GM19023 (cell line): Measurements from ENCODE around the gene SENP3.

Source experiments
- ATAC-seq: cut with Tn5 transposase; IDR thresholded peaks from one replicate; pipeline ENCODE4 v1.9.1; 2021; ENCODE audit warnings: mild to moderate bottlenecking, moderate library complexity; ENCODE audit not compliant: unreplicated experiment

The SENP3 gene

DNA sequence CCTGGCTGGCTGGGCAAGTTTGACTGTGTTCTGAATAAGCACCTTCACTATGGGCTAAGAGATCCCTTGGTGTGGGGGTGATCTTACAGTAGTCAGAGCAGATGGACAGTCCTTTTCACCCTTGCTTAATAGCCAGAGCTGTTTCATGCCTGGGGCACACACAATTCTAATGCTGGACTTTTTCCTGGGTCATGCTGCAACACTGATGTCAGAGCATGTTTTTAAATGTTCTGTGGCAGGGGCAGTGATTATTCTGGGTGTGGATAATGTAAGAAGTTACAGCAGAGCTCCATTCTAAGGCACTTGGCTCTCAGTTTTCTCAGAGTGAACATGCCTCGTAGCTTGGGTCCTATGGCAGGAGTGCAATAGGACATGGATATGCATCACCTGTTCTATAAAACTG is 13.8 kb downstream of the SENP3 start:
- ATAC-seq: no peak

DNA sequence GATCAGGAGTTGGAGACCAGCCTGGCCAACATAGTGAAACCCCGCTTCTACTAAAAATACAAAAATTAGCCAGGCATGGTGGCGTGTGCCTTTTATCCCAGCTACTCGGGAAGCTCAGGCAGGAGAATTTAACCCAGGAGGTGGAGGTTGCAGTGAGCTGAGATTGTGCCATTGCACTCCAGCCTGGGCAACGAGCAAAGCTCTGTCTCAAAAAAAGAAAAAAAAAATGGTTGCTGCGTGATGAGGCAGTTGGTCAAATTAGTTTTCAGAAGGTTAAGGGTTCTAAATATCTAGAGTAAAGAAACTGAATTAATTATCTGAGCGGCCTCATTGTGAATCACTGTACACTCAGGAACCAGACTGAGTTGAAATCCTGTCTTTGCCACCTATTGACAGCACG is 14.2 kb downstream of the SENP3 start:
- no peak for ATAC-seq

DNA sequence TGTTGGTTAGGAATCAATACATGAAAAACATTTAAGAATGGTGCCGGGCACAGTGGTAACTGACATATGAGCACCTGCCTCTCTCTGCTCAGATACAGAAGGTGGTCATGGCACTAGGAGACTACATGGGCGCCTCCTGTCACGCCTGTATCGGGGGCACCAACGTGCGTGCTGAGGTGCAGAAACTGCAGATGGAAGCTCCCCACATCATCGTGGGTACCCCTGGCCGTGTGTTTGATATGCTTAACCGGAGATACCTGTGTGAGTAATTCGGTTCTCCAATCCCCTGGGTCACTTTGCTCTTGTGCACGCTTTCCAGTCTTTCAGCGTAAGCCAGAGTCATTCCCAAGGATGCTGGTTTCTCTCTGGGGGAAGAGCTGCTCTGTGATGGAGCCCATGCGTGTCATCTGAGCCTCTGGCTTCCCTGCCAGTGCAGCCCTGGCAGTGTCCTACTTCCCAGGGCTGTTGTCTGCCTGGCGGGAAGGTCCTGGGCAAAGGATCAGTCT is 14.8 kb downstream of the SENP3 start:
- no peak for ATAC-seq

DNA sequence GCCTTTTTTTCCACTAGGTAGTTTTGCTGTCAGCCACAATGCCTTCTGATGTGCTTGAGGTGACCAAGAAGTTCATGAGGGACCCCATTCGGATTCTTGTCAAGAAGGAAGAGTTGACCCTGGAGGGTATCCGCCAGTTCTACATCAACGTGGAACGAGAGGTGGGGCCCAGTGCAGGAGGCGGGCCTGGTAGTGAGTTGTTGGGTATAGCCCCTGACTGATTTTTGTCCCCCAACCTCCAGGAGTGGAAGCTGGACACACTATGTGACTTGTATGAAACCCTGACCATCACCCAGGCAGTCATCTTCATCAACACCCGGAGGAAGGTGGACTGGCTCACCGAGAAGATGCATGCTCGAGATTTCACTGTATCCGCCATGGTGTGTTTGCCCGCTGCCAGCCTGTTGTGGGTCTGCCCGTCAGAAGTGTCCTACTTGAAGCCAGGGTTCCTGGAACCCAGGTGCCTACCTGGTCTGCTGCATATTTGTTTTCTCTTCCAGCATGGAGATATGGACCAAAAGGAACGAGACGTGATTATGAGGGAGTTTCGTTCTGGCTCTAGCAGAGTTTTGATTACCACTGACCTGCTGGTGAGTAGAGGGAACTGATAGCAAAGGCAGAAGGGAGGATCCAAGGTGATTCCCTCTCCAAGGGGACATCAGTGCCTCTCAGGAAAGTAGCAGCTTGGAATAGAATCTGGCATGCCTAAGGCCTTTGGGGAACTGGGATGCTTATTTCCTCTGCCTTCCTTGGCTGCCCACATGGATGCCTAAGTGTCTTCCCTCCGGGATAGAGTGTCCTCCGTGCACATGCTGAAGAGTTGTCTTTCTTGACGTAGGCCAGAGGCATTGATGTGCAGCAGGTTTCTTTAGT is 15.8 kb downstream of the SENP3 start:
- no peak for ATAC-seq

GRCh38 chr17:7579001-7579833 is 17.5 kb downstream of the SENP3 start, which contains the start of gene CD68:
Gene CD68, plus strand, starts transcription at chr17:7579638. Its CDS starts 40 bp downstream, at chr17:7579678.
- peak; percentile 35 for ATAC-seq

DNA sequence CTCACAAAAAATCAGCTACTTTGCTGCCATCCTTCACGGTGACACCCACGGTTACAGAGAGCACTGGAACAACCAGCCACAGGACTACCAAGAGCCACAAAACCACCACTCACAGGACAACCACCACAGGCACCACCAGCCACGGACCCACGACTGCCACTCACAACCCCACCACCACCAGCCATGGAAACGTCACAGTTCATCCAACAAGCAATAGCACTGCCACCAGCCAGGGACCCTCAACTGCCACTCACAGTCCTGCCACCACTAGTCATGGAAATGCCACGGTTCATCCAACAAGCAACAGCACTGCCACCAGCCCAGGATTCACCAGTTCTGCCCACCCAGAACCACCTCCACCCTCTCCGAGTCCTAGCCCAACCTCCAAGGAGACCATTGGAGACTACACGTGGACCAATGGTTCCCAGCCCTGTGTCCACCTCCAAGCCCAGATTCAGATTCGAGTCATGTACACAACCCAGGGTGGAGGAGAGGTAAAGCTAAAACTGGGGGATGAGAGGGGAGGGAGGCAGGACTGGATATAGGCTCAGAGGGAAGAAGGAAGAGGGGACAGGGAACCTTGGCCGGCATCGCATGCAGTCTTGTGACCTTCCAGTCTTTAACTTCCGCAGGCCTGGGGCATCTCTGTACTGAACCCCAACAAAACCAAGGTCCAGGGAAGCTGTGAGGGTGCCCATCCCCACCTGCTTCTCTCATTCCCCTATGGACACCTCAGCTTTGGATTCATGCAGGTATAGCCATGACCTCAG is 18.3 kb downstream of the SENP3 start:
- ATAC-seq: no peak

- ATAC-seq: no peak
Measured at GRCh38 chr17:7580604-7581575, 19.2 kb downstream of the SENP3 start.

DNA sequence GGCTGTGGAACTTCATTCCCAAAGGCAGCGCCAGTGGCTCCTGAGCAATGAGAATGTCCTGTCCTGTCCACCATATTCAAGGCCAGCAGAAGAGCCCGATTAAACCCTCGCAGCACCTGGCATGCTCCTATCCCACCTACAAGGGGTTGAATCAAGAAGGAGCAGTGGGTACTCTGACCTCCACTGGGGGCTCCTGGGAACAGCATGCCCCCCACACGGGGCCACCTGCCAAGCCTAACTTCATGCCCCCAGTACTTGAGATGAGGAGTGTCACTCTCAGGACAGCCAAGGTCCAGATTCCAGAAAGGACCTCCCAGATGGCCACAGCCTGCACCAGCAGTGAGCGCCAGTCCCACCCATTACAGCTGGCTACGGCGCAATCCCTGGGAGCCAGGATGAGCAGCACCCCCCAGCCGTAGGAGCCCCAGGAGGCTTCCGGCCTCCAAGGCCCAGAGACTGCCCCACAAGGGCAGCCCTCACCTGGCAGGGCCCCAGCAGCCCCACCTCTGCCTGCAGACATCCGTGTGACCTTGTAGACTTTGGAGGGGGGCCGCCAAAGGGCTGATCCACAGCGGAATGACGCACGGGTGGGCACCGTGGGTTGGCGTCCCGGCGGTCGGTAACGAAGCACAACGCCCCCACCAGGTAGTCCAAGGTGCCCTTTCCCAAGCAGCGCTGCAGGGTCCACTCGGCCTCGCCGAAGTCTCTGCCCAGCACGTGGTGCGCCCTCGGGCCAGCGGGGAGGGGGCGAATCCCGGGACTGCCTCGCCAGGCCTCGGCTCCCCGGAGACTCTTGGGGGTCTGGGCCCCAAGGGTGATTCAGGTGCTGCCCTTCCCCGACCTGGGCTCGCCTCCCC is 20.9 kb downstream of the SENP3 start:
- no peak for ATAC-seq

- peak; percentile 78 for ATAC-seq
Measured at GRCh38 chr17:7583253-7584109, 21.8 kb downstream of the SENP3 start, which contains the start of gene MPDU1. Gene MPDU1, plus strand, starts transcription at chr17:7583852. Its CDS starts 11 bp downstream, at chr17:7583863.

DNA sequence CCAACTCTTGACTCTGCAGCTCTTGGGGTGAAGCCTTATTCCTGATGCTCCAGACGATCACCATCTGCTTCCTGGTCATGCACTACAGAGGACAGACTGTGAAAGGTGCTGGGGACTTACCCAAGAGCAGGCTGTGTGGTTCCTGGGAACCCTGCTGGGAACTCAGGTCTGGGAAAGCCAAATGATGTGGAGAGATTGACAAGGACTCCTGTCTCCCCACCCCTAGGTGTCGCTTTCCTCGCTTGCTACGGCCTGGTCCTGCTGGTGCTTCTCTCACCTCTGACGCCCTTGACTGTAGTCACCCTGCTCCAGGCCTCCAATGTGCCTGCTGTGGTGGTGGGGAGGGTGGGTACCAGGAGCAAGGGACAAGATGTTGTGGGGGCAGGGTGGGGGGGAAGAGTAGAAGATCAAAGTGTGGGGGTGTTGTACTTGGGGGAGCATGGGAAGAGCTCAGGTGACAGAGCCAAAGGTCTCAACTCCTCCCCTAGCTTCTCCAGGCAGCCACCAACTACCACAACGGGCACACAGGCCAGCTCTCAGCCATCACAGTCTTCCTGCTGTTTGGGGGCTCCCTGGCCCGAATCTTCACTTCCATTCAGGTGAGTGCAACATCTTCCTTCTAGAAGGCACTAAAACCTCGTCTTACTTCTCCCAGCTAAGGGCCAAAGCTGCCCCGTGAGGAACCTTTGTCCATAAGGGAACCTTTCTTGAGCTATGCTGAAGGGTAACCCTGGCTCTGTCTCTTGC is 25.1 kb downstream of the SENP3 start:
- no peak for ATAC-seq

DNA sequence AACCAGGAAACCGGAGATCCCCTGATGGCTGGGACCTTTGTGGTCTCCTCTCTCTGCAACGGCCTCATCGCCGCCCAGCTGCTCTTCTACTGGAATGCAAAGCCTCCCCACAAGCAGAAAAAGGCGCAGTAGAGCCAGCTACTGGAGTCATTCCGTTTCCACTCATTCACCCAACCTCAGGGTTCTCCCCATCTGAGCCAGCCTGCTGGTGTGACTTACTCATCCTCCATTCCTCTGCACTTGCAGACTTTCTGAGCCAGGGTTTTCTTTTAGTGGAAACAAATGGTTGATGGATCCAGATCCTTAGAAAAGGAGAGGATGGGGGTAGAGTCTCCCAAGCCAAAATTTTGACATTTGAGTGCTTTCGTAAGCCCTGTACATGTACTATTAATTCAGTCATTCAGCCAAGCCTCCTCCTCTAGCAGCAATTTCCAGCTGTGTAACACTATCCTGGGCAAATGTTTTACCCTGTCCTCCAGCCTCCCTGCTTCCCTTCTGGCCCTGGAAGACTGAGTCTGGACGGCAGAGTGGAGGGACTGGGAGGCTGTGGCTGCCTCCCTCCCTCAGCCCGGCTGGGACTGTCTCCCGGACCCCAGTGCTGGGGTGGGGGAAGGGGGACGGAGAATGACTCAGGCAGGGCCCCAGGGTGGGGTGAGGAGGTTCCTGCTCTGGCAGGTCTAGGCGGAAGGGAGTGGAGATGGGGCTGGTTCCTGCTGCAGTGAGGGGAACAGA is 25.9 kb downstream of the SENP3 start:
- no peak for ATAC-seq

- no peak for ATAC-seq
Measured at GRCh38 chr17:7588553-7589203, 27.0 kb downstream of the SENP3 start.

DNA sequence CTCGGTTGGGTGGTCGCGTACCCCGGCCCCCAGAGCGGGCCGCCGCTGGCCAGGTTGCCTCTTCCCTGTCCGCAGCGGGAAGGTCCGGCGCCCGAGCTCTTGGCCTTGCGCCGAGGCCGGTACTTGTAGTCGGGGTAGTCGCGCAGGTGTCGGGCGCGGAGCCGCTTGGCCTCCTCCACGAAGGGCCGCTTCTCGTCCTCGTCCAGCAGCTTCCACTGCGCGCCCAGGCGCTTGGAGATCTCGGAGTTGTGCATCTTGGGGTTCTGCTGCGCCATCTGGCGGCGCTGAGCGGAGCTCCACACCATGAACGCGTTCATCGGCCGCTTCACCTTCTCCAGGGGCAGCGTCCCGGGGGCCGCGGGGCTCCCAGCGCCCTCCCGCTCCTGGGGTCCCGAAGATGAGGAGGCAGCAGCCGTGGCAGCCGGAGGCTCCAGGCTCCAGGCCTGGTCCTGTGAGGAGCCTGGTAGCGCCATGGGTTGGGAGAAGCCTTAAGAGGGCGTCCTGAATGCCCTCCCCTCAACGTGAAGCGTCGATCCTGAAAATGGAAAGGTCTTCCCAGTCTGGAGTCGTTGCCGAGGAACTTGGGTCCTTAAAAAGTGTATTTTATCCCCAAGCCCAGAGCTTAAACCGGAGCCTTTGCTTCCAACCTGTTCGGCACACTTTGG is 27.6 kb downstream of the SENP3 start:
- peak; percentile 50 for ATAC-seq

DNA sequence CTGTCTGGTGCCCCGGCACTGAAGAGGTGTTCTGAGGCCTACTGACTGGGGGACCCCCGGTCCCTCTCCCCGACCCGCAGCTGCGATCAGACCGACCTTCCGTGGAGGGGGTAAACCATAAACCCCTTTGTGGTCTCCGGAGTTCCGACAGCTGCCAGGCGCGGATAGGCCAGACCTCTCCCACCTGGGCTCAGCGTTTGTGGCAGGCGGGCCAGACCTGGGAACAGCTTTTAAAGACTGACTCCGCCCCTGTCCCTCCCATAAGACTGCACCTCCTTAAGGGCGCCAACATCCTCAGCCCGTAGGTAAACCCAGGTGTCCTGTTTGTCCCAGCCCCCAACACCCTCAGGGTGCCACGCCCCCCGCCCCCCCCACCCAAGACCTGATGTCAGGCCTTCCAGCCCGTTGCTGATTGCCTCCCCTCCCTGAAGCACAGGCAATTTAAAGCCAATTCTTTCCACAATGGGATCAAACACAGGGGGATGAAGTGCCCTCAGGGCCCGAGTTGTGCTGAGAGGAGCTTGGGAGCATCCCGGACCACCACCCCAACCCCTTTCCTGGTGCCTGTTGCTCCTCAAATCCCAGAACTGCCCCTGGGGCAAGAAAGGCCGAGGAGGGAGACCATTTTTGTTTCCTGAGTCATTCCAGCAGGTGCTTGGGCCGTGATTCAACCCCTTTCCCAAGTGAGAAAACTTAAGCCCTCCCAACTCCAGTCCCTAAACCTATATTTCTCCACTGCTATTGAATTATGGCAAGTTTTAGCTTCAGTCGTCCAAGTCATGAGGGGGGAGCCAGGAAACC is 28.4 kb downstream of the SENP3 start, which contains the start of gene SOX15:
SOX15 (minus strand) TSS at position 204 of the 801 bp plus-strand sequence. CDS start 418 bp downstream, outside the sequence.
- ATAC-seq: no peak
